Neural cell (in vitro differentiated cells): ENCODE measurements around the gene MDM2. TPM values are rescaled to one million over a fixed set of nuclear protein-coding genes. Genes with fewer than 3 reads are reported as not detected.

Experiments
- H2AFZ ChIP-seq: fragments of 200-600, 300-800 bp; sonication (generic), shearing (Covaris generic); 2 replicates; pipeline ENCODE4 v1.6.0; 2014; ENCODE audit warnings: low read depth, mild to moderate bottlenecking, antibody characterized with exemption, low read length, moderate library complexity
- H3F3A ChIP-seq: fragments of 200-600 bp; shearing (Covaris generic); 2 replicates; pipeline ENCODE4 v1.6.1; 2016; ENCODE audit warnings: mild to moderate bottlenecking, moderate library complexity, mixed read lengths, antibody characterized with exemption, low read length; ENCODE audit not compliant: insufficient read depth, poor library complexity, severe bottlenecking
- H3K27ac ChIP-seq: fragments of 200-600, 300-800 bp; sonication (generic), shearing (Covaris generic); 2 replicates; pipeline ENCODE4 v1.5.1; 2014; ENCODE audit warnings: mild to moderate bottlenecking, low read length, moderate library complexity
- H3K27me3 ChIP-seq: fragments of 300-800, 200-600 bp; sonication (generic), shearing (Covaris generic); 2 replicates; pipeline ENCODE4 v1.6.0; 2014; ENCODE audit warnings: mild to moderate bottlenecking, low read depth, low read length, moderate library complexity; ENCODE audit not compliant: insufficient read depth
- H3K36me3 ChIP-seq: fragments of 300-800, 200-600 bp; sonication (generic), shearing (Covaris generic); 2 replicates; pipeline ENCODE4 v1.5.1; 2014; ENCODE audit warnings: mild to moderate bottlenecking, antibody characterized with exemption, low read length, moderate library complexity; ENCODE audit not compliant: insufficient read depth
- H3K4me2 ChIP-seq: fragments of 300-800, 200-600 bp; sonication (generic), shearing (Covaris generic); 2 replicates; pipeline ENCODE4 v1.6.0; 2014; ENCODE audit warnings: mild to moderate bottlenecking, low read length
- H3K4me3 ChIP-seq: fragments of 300-800, 200-600 bp; sonication (generic), shearing (Covaris generic); 2 replicates; pipeline ENCODE4 v1.5.1; 2014; ENCODE audit warnings: mild to moderate bottlenecking, low read length, moderate library complexity
- H3K79me2 ChIP-seq: fragments of 200-600 bp; shearing (Covaris generic); replicated peaks from 2 replicates; pipeline ENCODE4 v1.6.0; 2014; ENCODE audit warnings: mild to moderate bottlenecking, low read length, moderate library complexity; ENCODE audit not compliant: insufficient read depth
- H3K9ac ChIP-seq: fragments of 300-800, 200-600 bp; sonication (generic), shearing (Covaris generic); 2 replicates; pipeline ENCODE4 v1.6.1; 2016; ENCODE audit warnings: mild to moderate bottlenecking, low read length, mixed read lengths
- H3K9me2 ChIP-seq: fragments of 200-600 bp; shearing (Covaris generic); 2 replicates; pipeline ENCODE4 v1.6.1; 2016; ENCODE audit warnings: mild to moderate bottlenecking, low read length, mixed read lengths; ENCODE audit not compliant: insufficient read depth
- H3K9me3 ChIP-seq: fragments of 200-600, 300-800 bp; sonication (generic), shearing (Covaris generic); 2 replicates; pipeline ENCODE4 v1.6.1; 2016; ENCODE audit warnings: mild to moderate bottlenecking, mixed run types, low read length, moderate library complexity, mixed read lengths
- H4K20me1 ChIP-seq: fragments of 200-600 bp; shearing (Covaris generic); 2 replicates; pipeline ENCODE4 v1.6.1; 2016; ENCODE audit warnings: mild to moderate bottlenecking, mixed run types; ENCODE audit not compliant: insufficient read depth
- EP300 ChIP-seq: fragments of 450-650 bp; conservative IDR thresholded peaks from 2 replicates; pipeline ENCODE4 v1.6.1; 2014; ENCODE audit warnings: antibody characterized with exemption, mild to moderate bottlenecking, moderate library complexity; ENCODE audit not compliant: poor library complexity, severe bottlenecking
- EZH2 ChIP-seq: fragments of 200-600, 300-800 bp; shearing (Covaris generic), sonication (generic); IDR thresholded peaks from 2 replicates; pipeline ENCODE4 v1.6.1; 2014; ENCODE audit warnings: antibody characterized with exemption, low read length, borderline replicate concordance, mild to moderate bottlenecking; ENCODE audit not compliant: insufficient read depth, poor library complexity, severe bottlenecking
- MXI1 ChIP-seq: fragments of 450-650 bp; conservative IDR thresholded peaks from 2 replicates; pipeline ENCODE4 v1.6.1; 2014; ENCODE audit warnings: antibody characterized with exemption, mild to moderate bottlenecking; ENCODE audit not compliant: poor library complexity, severe bottlenecking
- POLR2AphosphoS5 ChIP-seq: IDR thresholded peaks from 2 replicates; pipeline ENCODE4 v1.6.1; 2012
- RAD21 ChIP-seq: fragments of 450-650 bp; conservative IDR thresholded peaks from 2 replicates; pipeline ENCODE4 v1.6.1; 2014; ENCODE audit warnings: antibody characterized with exemption, mild to moderate bottlenecking, moderate library complexity
- SMC3 ChIP-seq: fragments of 450-650 bp; conservative IDR thresholded peaks from 2 replicates; pipeline ENCODE4 v1.6.1; 2014; ENCODE audit warnings: antibody characterized with exemption, mild to moderate bottlenecking, moderate library complexity; ENCODE audit not compliant: poor library complexity
- TAF1 ChIP-seq: IDR thresholded peaks from 2 replicates; pipeline ENCODE4 v1.6.1; 2012; ENCODE audit warnings: low read depth
- polyA plus RNA-seq: library from polyadenylated mRNA; depleted of rRNA; stranded (reverse); fragments of >200 nt; gene quantifications from 2 replicates; pipeline ENCODE4 v1.2.3, GENCODE V29; 2014
- TF ChIP-seq, protein P1 (sequence below): IDR thresholded peaks from 2 replicates; pipeline ENCODE4 v1.6.1; 2012; ENCODE audit warnings: borderline replicate concordance
- TF ChIP-seq, protein P2 (sequence below): fragments of 450-650 bp; IDR thresholded peaks from 2 replicates; pipeline ENCODE4 v1.5.1; 2014; ENCODE audit warnings: antibody characterized with exemption, mild to moderate bottlenecking, moderate library complexity; ENCODE audit not compliant: poor library complexity, severe bottlenecking

Gene MDM2
- polyA plus RNA-seq, 1 donor from 2014 or later = 37.5 TPM

DNA sequence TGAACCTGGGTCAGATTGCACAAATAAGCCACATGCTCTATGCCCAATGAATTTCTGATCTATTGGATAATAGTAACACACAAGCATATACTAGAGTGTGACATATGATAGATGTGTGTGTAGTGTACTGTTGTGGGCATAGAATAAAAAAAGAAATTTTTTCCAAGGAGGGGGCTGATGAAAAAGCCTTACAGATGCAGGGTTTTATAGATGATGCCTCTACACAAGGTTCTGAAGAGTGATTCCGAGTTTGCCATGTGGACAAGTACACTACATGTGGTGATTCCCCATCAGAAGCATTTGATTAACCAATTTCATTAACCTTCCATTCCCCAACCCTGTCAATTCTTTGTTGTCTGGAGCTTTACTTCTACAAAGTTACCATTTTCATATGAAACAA, 79.7 kb downstream of the MDM2 start:
- H3K36me3 ChIP-seq = no peaks in the 10 kb centered on the region
- no peaks in the 10 kb centered on the region for H4K20me1 ChIP-seq
- TF ChIP-seq, protein P1, sequence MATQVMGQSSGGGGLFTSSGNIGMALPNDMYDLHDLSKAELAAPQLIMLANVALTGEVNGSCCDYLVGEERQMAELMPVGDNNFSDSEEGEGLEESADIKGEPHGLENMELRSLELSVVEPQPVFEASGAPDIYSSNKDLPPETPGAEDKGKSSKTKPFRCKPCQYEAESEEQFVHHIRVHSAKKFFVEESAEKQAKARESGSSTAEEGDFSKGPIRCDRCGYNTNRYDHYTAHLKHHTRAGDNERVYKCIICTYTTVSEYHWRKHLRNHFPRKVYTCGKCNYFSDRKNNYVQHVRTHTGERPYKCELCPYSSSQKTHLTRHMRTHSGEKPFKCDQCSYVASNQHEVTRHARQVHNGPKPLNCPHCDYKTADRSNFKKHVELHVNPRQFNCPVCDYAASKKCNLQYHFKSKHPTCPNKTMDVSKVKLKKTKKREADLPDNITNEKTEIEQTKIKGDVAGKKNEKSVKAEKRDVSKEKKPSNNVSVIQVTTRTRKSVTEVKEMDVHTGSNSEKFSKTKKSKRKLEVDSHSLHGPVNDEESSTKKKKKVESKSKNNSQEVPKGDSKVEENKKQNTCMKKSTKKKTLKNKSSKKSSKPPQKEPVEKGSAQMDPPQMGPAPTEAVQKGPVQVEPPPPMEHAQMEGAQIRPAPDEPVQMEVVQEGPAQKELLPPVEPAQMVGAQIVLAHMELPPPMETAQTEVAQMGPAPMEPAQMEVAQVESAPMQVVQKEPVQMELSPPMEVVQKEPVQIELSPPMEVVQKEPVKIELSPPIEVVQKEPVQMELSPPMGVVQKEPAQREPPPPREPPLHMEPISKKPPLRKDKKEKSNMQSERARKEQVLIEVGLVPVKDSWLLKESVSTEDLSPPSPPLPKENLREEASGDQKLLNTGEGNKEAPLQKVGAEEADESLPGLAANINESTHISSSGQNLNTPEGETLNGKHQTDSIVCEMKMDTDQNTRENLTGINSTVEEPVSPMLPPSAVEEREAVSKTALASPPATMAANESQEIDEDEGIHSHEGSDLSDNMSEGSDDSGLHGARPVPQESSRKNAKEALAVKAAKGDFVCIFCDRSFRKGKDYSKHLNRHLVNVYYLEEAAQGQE = no peak
- TF ChIP-seq SMC3 (no peak), POLR2AphosphoS5 (no peak), EZH2 (no peak)
- H3K4me3 ChIP-seq = no peak overlapping the region
- no peak overlapping the region for H3K27ac ChIP-seq
- no peak overlapping the region for H2AFZ ChIP-seq
- no peak overlapping the region for H3K4me2 ChIP-seq
- H3K27me3 ChIP-seq = no peaks in the 10 kb centered on the region
- no peaks in the 10 kb centered on the region for H3F3A ChIP-seq
- H3K9me2 ChIP-seq = no peaks in the 10 kb centered on the region
- H3K9ac ChIP-seq = no peak overlapping the region
- H3K9me3 ChIP-seq = no peaks in the 10 kb centered on the region
- H3K79me2 ChIP-seq = no peaks in the 10 kb centered on the region

DNA sequence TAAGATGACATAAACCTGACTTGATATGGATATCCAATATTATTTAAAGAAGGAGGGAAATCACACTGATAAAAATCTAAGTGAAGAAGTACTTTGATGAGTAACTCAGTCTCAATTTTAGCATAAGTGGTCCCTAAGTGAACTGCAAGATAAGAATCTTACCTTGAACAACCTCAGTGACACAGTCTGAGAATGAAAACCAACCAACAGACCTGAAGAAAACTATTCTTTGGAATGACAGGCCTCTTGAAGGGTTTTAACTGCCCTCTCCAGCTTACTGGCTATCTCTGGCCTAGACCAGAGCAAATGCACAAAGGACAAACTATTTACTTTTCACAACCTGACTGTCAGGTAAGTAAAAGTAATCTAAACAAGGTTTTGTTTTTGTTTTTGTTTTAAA, 80.3 kb downstream of the MDM2 start:
- TF ChIP-seq EZH2 (no peak), RAD21 (no peak), SMC3 (no peak), TAF1 (no peak), POLR2AphosphoS5 (no peak), MXI1 (no peak), EP300 (no peak)
- TF ChIP-seq, protein P2, sequence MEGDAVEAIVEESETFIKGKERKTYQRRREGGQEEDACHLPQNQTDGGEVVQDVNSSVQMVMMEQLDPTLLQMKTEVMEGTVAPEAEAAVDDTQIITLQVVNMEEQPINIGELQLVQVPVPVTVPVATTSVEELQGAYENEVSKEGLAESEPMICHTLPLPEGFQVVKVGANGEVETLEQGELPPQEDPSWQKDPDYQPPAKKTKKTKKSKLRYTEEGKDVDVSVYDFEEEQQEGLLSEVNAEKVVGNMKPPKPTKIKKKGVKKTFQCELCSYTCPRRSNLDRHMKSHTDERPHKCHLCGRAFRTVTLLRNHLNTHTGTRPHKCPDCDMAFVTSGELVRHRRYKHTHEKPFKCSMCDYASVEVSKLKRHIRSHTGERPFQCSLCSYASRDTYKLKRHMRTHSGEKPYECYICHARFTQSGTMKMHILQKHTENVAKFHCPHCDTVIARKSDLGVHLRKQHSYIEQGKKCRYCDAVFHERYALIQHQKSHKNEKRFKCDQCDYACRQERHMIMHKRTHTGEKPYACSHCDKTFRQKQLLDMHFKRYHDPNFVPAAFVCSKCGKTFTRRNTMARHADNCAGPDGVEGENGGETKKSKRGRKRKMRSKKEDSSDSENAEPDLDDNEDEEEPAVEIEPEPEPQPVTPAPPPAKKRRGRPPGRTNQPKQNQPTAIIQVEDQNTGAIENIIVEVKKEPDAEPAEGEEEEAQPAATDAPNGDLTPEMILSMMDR = no peak
- TF ChIP-seq, protein P1 = no peak
- Histone ChIP-seq H3K36me3 (no peaks in the 10 kb centered on the region), H3K27me3 (no peaks in the 10 kb centered on the region), H3K9ac (no peak overlapping the region), H3K9me2 (no peaks in the 10 kb centered on the region), H3K27ac (no peak overlapping the region), H3F3A (no peaks in the 10 kb centered on the region), H3K9me3 (no peaks in the 10 kb centered on the region), H3K4me3 (no peak overlapping the region), H2AFZ (no peak overlapping the region), H4K20me1 (no peaks in the 10 kb centered on the region), H3K79me2 (no peaks in the 10 kb centered on the region), H3K4me2 (no peak overlapping the region)
